OCI-LY1 (cell line): ENCODE data around the gene HECW1.

Experiments
- H2AFZ ChIP-seq: fragments of 200-600 bp; sonication (generic), shearing (Covaris generic); 2 replicates; pipeline ENCODE4 v1.6.0; 2014; ENCODE audit warnings: antibody characterized with exemption, mild to moderate bottlenecking, low read length
- H3F3A ChIP-seq: fragments of 200-600 bp; sonication (generic), shearing (Covaris generic); 2 replicates; pipeline ENCODE4 v1.6.0; 2014; ENCODE audit warnings: mild to moderate bottlenecking, antibody characterized with exemption, low read length, moderate library complexity; ENCODE audit not compliant: insufficient read depth
- H3K27ac ChIP-seq: fragments of 200-600 bp; sonication (generic); 2 replicates; pipeline ENCODE4 v1.5.1; 2014; ENCODE audit warnings: low read length, mixed run types, mild to moderate bottlenecking, low read depth; ENCODE audit not compliant: poor library complexity, severe bottlenecking
- H3K27me3 ChIP-seq: fragments of 200-600 bp; sonication (generic); 2 replicates; pipeline ENCODE4 v1.6.0; 2014; ENCODE audit warnings: antibody characterized with exemption, mild to moderate bottlenecking, low read length, moderate library complexity; ENCODE audit not compliant: insufficient read depth
- H3K36me3 ChIP-seq: fragments of 200-600 bp; sonication (generic); 2 replicates; pipeline ENCODE4 v1.6.1; 2014; ENCODE audit warnings: mild to moderate bottlenecking, antibody characterized with exemption, low read length, moderate library complexity, mixed read lengths; ENCODE audit not compliant: insufficient read depth
- H3K4me1 ChIP-seq: fragments of 200-600 bp; sonication (generic); 2 replicates; pipeline ENCODE4 v1.5.1; 2014; ENCODE audit warnings: mild to moderate bottlenecking, low read length, moderate library complexity; ENCODE audit not compliant: insufficient read depth, severe bottlenecking
- H3K4me2 ChIP-seq: fragments of 200-600 bp; sonication (generic), shearing (Covaris generic); 2 replicates; pipeline ENCODE4 v1.6.1; 2014; ENCODE audit warnings: low read length
- H3K4me3 ChIP-seq: fragments of 200-600 bp; sonication (generic); 2 replicates; pipeline ENCODE4 v1.5.1; 2014; ENCODE audit warnings: low read length, low read depth, mild to moderate bottlenecking, mixed read lengths; ENCODE audit not compliant: poor library complexity, severe bottlenecking
- H3K79me2 ChIP-seq: fragments of 200-600 bp; shearing (Covaris generic); 2 replicates; pipeline ENCODE4 v1.6.1; 2016; ENCODE audit warnings: mixed run types, low read length, mixed read lengths; ENCODE audit not compliant: insufficient read depth
- H3K9ac ChIP-seq: fragments of 200-600 bp; sonication (generic), shearing (Covaris generic); 2 replicates; pipeline ENCODE4 v1.6.1; 2014; ENCODE audit warnings: mild to moderate bottlenecking, low read length, mixed read lengths
- H3K9me2 ChIP-seq: fragments of 200-600 bp; sonication (generic), shearing (Covaris generic); 2 replicates; pipeline ENCODE4 v1.6.1; 2014; ENCODE audit warnings: low read depth, mild to moderate bottlenecking, low read length, mixed read lengths
- H3K9me3 ChIP-seq: fragments of 200-600 bp; shearing (Covaris generic); 2 replicates; pipeline ENCODE4 v1.6.1; 2014; ENCODE audit warnings: low read length, mixed read lengths
- H4K20me1 ChIP-seq: fragments of 200-600 bp; sonication (generic), shearing (Covaris generic); 2 replicates; pipeline ENCODE4 v1.6.0; 2016; ENCODE audit warnings: mild to moderate bottlenecking, low read length; ENCODE audit not compliant: insufficient read depth
- CTCF ChIP-seq: fragments of 200-600 bp; sonication (generic), shearing (Covaris generic); IDR thresholded peaks from 2 replicates; pipeline ENCODE4 v1.5.1; 2017; ENCODE audit warnings: mild to moderate bottlenecking, antibody characterized with exemption, low read length, moderate library complexity, mixed read lengths
- EZH2 ChIP-seq: fragments of 200-600 bp; sonication (generic), shearing (Covaris generic); IDR thresholded peaks from 2 replicates; pipeline ENCODE4 v1.8.0; 2017; ENCODE audit warnings: borderline replicate concordance, mixed run types, mild to moderate bottlenecking, antibody characterized with exemption, low read length, moderate library complexity, mixed read lengths

Gene HECW1

DNA sequence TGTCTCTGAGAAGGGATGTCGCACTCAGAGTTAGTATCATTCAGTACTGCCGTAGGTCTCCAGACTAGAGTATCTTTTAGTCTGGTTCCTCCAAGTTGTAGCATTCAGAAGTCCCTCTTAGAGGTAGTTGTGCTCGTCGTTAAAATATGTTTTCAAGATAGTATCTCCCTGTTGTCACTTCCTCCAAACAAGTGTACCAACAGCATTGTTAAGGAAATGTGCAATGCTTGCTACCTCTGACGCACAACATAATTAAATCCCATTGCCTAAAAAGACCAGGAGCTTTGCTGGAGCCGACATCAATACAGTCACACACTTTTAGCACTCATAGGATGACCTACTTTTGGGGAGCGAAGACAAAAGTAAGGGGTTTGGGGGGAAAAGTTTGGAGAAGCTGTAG, 390.5 kb downstream of the HECW1 start:
- H3K4me1 ChIP-seq, result no peaks in the 10 kb centered on the region
- TF ChIP-seq EZH2 (no peak), CTCF (no peak)
- H3F3A ChIP-seq, result no peaks in the 10 kb centered on the region
- no peaks in the 10 kb centered on the region for H3K36me3 ChIP-seq
- no peaks in the 10 kb centered on the region for H3K27me3 ChIP-seq
- H3K9me2 ChIP-seq, result no peaks in the 10 kb centered on the region
- no peaks in the 10 kb centered on the region for H4K20me1 ChIP-seq
- H3K27ac ChIP-seq, result no peak overlapping the region
- no peak overlapping the region for H3K4me2 ChIP-seq
- no peaks in the 10 kb centered on the region for H3K79me2 ChIP-seq
- H2AFZ ChIP-seq, result no peak overlapping the region
- H3K4me3 ChIP-seq, result no peak overlapping the region
- H3K9ac ChIP-seq, result no peak overlapping the region
- H3K9me3 ChIP-seq, result no peaks in the 10 kb centered on the region

DNA sequence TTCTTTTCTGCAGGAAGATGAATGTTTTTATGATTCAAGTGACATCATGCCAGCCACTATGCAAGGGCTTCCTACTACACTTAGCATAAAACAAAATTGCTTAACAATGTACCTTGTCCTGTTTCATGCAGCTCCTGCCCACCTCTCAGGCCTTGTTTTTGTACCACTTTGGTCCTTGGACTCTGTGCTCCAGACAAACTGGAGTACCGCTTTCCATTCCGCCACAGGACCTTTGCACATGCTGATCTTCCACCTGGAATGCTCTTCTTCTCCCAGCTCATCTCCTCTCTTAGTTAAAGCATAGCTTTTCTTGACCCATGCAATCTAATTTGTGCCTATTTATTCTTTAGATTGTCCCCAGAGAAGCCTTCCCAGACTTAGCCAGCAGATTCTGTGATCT, 393.0 kb downstream of the HECW1 start:
- no peaks in the 10 kb centered on the region for H3K9me3 ChIP-seq
- no peak overlapping the region for H3K4me2 ChIP-seq
- no peaks in the 10 kb centered on the region for H3K9me2 ChIP-seq
- no peaks in the 10 kb centered on the region for H3K4me1 ChIP-seq
- H3K27ac ChIP-seq, result no peak overlapping the region
- H3K4me3 ChIP-seq, result no peak overlapping the region
- H3K36me3 ChIP-seq, result no peaks in the 10 kb centered on the region
- H3K79me2 ChIP-seq, result no peaks in the 10 kb centered on the region
- no peak overlapping the region for H3K9ac ChIP-seq
- no peaks in the 10 kb centered on the region for H3F3A ChIP-seq
- H3K27me3 ChIP-seq, result no peaks in the 10 kb centered on the region
- no peaks in the 10 kb centered on the region for H4K20me1 ChIP-seq
- TF ChIP-seq CTCF, result no peak
- TF ChIP-seq EZH2, result no peak
- H2AFZ ChIP-seq, result no peak overlapping the region

DNA sequence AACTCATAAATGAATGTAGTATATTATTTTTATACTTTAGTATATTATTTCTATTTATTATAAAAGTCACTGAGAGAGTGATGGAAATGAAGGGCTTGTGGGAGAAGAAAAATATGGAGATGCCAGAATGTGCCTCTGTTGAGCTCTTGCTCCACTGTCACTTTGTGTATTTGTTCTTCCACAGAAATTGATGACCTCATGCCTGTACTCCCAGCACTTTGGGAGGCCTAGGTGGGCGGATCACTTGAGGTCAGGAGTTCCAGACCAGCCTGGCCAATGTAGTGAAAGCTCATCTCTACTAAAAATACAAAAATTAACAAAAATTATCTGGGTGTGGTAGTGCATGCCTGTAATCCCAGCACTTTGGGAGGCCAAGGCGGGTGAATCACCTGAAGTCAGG, 394.0 kb downstream of the HECW1 start:
- Histone ChIP-seq H3K4me3 (no peak overlapping the region), H3K4me1 (no peaks in the 10 kb centered on the region), H3K9ac (no peak overlapping the region), H3K9me2 (no peaks in the 10 kb centered on the region), H3F3A (no peaks in the 10 kb centered on the region), H3K9me3 (no peaks in the 10 kb centered on the region), H4K20me1 (no peaks in the 10 kb centered on the region), H3K4me2 (no peak overlapping the region), H3K27me3 (no peaks in the 10 kb centered on the region), H3K36me3 (no peaks in the 10 kb centered on the region), H3K79me2 (no peaks in the 10 kb centered on the region), H3K27ac (no peak overlapping the region), H2AFZ (no peak overlapping the region)
- TF ChIP-seq EZH2 (no peak), CTCF (no peak)
